Skeletal muscle tissue (tissue), 4 donors: ENCODE measurements around the gene MYO1E. TPM values are rescaled to one million over a fixed set of nuclear protein-coding genes. Genes with fewer than 3 reads are reported as not detected.
A peak's percentile ranks its signal among the peaks of the same experiment; 100 is the strongest.

Source experiments
- H3K27ac ChIP-seq: one replicate; pipeline ENCODE4 v1.7.0; 2013; ENCODE audit warnings: mild to moderate bottlenecking, low read depth, low read length, inconsistent platforms
- H3K27me3 ChIP-seq, 3 donors: one replicate each; pipeline ENCODE4 v1.7.0; 2013; ENCODE audit warnings: low read length in 3 of 3; ENCODE audit not compliant: control insufficient read depth in 3 of 3, insufficient read depth in 3 of 3
- H3K36me3 ChIP-seq, 3 donors: one replicate each; pipeline ENCODE4 v1.7.0; 2013; ENCODE audit warnings: low read length in 3 of 3; ENCODE audit not compliant: control insufficient read depth in 3 of 3, insufficient read depth in 3 of 3
- H3K4me1 ChIP-seq, 3 donors: one replicate each; pipeline ENCODE4 v1.7.0; 2013; ENCODE audit warnings: low read length in 3 of 3, mild to moderate bottlenecking in 3 of 3; ENCODE audit not compliant: control insufficient read depth in 3 of 3, insufficient read depth in 3 of 3
- H3K4me3 ChIP-seq, 3 donors: one replicate each; pipeline ENCODE4 v1.7.0; 2013; ENCODE audit warnings: low read length in 3 of 3
- H3K9ac ChIP-seq, 3 donors: one replicate each; pipeline ENCODE4 v1.7.0; 2013; ENCODE audit warnings: low read length in 3 of 3, mild to moderate bottlenecking in 3 of 3, moderate library complexity in 2 of 3, low read depth in 1 of 3
- H3K9me3 ChIP-seq, 3 donors: one replicate each; pipeline ENCODE4 v1.7.0; 2013; ENCODE audit warnings: low read length in 3 of 3; ENCODE audit not compliant: control insufficient read depth in 3 of 3
- total RNA-seq: library from RNA; depleted of rRNA; stranded (reverse); fragments of >200 nt; gene quantifications from one replicate; pipeline ENCODE4 v1.2.3, GENCODE V29; 2014
- donor health status: Osteomylitis.

Gene MYO1E
- total RNA-seq, 1 donor from 2014 or later: 29.7 TPM

DNA sequence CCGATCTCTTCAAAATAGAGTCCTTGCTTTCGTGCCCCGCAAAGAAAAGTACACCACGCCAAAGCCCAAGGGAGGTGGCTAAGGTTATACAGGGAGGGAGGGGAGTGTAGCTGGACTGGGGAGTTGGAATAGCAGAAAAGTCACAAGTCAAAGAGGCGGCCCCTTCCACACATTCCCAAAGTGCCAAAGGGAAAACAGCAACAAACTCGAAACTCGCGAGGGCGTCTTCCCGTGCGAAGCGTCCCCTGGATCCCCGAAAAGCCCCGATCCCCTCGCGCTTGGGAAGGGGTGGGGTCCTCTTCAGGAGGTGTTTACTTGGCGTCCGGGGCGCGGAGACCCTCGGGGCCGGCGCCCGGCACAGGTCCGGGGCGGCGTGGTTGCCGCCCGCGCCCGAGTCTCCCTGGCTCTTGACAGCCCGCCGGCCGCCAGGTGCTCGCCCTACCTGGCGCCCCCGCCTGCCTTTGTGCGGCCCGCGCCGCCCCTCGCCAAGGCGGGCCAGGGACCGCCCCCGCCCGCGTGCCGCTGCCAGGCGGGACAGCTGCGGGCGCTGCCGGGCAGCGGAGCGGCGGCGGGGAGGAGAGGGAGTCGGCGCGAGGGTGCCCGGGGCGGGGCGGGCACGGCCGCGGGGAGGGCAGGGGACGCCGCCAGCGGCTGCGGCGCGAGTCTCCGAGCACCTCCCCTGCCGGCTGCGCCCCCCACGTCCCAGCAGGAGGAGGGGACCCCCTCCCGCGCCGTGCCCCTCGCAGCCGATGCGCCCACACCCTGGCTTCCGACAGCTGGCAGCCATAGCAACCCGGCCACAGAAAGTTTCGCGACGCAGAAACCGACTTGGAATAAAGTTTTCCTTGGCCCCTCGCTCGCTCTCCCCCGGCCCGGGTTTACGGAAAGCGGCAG is 966 bp downstream of the MYO1E start:
- Histone ChIP-seq H3K4me1 (peaks cover 0 to 9% (median 6%) of the 10 kb centered on the region in 3 donors), H3K27ac (peak overlapping the region; percentile 97), H3K27me3 (no peaks in the 10 kb centered on the region), H3K9ac (peak overlapping the region; percentile 95 to 98 (median 95)), H3K4me3 (peak overlapping the region; percentile 86 to 93 (median 86)), H3K36me3 (no peaks in the 10 kb centered on the region), H3K9me3 (no peaks in the 10 kb centered on the region)

DNA sequence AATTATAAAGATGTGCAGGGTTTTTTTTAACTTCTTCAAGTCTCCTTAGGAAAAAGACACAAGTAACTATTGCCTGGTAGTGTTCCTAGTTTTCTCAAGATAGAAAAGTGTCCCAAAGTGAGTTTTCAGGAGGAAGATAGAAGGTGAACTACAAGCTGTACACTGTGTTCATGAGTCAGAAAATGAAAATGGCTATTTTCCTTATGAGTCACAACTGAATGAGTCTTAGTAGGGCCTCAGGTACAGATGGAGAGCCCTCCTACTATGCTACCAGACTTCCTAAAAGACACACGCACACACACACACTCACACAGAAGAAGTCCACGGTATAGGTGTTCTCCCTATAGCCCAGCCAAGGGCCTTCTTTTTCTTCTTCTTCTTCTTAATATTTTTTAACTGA is 3.1 kb downstream of the MYO1E start:
- no peak overlapping the region for H3K27ac ChIP-seq
- no peak overlapping the region for H3K9ac ChIP-seq
- no peaks in the 10 kb centered on the region for H3K36me3 ChIP-seq
- no peaks in the 10 kb centered on the region for H3K9me3 ChIP-seq
- H3K27me3 ChIP-seq: no peaks in the 10 kb centered on the region
- H3K4me1 ChIP-seq: peaks cover 0 to 9% (median 6%) of the 10 kb centered on the region in 3 donors
- no peak overlapping the region for H3K4me3 ChIP-seq

DNA sequence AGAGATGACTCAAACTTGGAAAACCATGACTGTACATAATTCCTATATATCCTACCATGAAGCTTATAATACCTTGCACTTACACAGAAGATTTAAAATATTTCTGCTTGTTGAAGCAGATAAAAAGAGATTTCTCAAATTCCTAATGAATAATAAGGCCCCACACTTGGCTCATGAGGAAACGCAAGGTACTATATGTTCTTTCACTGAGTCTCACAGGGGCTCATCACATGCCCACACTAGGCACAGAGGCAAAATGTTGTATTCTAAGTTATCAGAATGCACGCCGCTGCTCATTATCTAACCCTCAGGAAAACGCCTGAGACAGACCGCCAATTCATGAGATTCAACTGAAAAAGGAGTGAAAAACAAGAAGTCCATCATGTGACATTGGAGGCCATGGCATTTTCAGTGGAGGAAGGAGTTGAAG is 5.6 kb downstream of the MYO1E start:
- Histone ChIP-seq H3K9ac (no peak overlapping the region), H3K27ac (no peak overlapping the region), H3K9me3 (no peaks in the 10 kb centered on the region), H3K4me1 (peaks cover 0 to 9% (median 6%) of the 10 kb centered on the region in 3 donors), H3K4me3 (no peak overlapping the region), H3K27me3 (no peaks in the 10 kb centered on the region), H3K36me3 (no peaks in the 10 kb centered on the region)

DNA sequence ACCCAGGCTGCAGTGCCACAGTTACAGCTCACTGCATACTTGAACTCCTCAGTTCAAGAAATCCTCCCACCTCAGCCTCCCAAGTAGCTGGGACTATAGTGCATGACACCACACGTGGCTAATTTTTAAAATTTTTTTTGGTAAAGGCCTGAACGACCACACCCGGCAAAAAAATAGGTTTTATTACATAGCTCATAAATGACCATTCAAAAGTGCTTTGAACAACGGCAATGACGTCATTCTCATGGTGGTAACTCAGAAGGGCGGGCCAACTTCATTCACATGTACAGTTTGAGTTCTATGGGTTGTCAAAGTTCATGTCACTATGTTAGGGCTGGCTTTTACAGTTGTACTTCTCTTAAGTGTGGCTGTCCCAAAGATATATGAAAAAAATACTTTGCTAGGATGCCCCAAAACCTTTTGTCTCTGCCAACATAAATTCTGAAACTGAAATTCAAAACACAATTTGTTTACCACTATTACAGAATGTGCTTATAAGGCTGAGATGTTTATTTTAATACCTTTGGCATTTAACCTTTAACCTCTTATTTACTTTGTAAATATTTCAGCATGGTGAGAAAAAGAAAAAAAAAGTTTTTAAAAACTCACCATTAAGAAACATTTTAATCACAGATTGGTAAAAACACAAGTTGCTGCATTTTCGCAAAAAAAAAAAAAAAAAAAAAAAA is 6.2 kb downstream of the MYO1E start:
- no peaks in the 10 kb centered on the region for H3K9me3 ChIP-seq
- H3K4me1 ChIP-seq: peaks cover 0 to 9% (median 6%) of the 10 kb centered on the region in 3 donors
- no peak overlapping the region for H3K4me3 ChIP-seq
- H3K27ac ChIP-seq: no peak overlapping the region
- no peaks in the 10 kb centered on the region for H3K36me3 ChIP-seq
- H3K9ac ChIP-seq: no peak overlapping the region
- H3K27me3 ChIP-seq: no peaks in the 10 kb centered on the region

DNA sequence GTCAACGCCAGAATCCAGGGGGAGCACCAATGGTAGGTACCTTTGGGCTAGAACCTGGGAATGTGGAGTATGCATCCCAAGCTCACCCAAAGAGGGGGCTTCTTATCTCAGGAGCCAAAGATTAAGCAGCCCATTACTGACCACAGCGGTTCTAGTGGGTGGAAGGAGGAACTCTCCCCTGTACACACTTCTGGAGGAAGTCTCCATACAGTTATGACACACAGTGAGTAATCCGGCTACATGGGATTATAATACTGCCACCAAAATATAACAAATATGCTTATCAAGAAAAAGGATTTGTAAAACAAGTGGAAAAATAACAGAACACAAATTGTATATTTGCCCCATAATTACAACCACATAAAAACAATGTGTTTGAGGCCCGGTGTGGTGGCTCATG is 8.4 kb downstream of the MYO1E start:
- Histone ChIP-seq H3K9ac (no peak overlapping the region), H3K36me3 (no peaks in the 10 kb centered on the region), H3K4me3 (no peak overlapping the region), H3K27ac (no peak overlapping the region), H3K4me1 (peaks cover 0 to 7% (median 3%) of the 10 kb centered on the region in 3 donors), H3K9me3 (no peaks in the 10 kb centered on the region), H3K27me3 (no peaks in the 10 kb centered on the region)

DNA sequence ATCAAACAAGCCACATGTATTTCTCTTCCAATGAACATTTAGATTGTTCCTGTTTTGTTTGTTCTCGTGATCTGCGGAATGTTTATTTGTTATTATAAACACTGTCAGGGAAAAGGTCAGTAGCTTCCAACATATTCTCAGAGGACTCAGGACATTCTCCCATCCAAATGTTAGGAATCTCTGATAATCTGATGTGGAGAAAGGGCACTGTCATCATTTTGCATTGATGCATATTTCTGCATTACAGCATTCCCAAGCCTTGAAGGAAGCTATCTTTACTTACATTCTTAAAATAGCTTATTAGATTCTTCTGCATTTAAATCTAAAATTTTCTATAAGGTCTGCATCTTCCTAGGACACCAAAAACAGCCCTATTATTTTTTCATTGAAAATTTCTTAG is 10.3 kb downstream of the MYO1E start:
- no peaks in the 10 kb centered on the region for H3K36me3 ChIP-seq
- H3K9me3 ChIP-seq: no peaks in the 10 kb centered on the region
- H3K27me3 ChIP-seq: no peaks in the 10 kb centered on the region
- H3K9ac ChIP-seq: no peak overlapping the region
- H3K27ac ChIP-seq: no peak overlapping the region
- peaks cover 0 to 5% (median under 1%) of the 10 kb centered on the region in 3 donors for H3K4me1 ChIP-seq
- no peak overlapping the region for H3K4me3 ChIP-seq

DNA sequence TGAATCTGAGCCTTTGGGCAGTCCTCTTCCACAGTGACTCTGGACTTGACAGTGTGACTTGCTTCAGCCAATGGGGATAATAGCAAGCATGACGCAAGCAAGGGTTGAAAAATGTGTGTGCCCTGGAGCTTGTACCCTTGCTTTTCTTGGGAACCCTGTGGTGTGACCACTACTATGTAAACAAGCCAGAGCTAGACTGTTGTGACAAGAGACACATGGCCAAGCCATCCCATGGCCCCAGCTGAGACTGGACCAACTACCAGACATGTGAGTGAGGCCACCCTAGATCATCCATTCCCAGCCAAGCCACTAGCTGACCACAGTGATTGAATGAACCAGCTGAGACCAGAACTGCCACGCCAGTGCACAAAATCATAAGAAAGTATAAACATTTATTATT is 11.8 kb downstream of the MYO1E start:
- H3K9me3 ChIP-seq: no peaks in the 10 kb centered on the region
- H3K27ac ChIP-seq: no peak overlapping the region
- no peak overlapping the region for H3K9ac ChIP-seq
- H3K4me1 ChIP-seq: no peaks in the 10 kb centered on the region
- no peak overlapping the region for H3K4me3 ChIP-seq
- H3K27me3 ChIP-seq: no peaks in the 10 kb centered on the region
- no peaks in the 10 kb centered on the region for H3K36me3 ChIP-seq

DNA sequence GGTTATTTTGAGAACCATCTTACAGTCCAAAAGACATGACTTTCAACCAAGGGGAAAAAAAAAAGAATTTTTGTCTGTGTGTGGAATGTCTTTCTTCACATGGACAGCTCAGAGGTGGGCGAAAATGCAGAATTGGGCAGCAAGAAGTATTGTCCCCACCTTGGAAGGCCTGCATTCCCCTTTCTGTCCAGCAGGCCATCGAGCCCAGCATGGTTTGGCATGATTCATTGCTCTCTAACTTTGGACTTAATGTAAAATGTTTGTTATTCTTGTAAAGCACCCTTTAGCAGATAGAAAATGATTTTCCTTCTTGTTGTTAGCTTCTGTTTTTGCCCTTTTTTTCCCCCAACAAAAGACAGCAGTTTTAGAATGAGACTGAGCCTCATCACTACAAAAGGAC is 12.4 kb downstream of the MYO1E start:
- Histone ChIP-seq H3K9me3 (no peaks in the 10 kb centered on the region), H3K36me3 (no peaks in the 10 kb centered on the region), H3K9ac (no peak overlapping the region), H3K4me3 (no peak overlapping the region), H3K27ac (no peak overlapping the region), H3K4me1 (no peaks in the 10 kb centered on the region), H3K27me3 (no peaks in the 10 kb centered on the region)

DNA sequence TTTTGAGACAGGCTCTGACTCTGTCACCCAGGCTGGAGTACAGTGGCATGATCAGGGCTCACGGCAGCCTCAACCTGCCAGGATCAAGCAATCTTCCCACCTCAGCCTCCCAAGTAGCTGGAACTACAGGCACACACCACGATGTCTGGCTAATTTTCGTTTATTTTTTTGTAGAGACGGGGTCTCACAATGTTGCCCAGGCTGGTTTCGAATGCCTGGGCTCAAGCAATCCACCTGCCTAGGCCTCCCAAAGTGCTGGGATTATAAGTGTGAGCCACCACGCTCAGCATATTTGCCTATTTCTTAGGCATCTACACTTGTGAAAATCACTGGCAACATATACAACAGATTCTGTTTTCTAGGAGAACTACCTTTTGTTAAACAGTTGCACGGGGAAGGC is 16.9 kb downstream of the MYO1E start:
- no peak overlapping the region for H3K27ac ChIP-seq
- no peaks in the 10 kb centered on the region for H3K36me3 ChIP-seq
- no peaks in the 10 kb centered on the region for H3K27me3 ChIP-seq
- no peaks in the 10 kb centered on the region for H3K9me3 ChIP-seq
- peaks cover 10 to 12% (median 12%) of the 10 kb centered on the region in 3 donors for H3K4me1 ChIP-seq
- no peak overlapping the region for H3K4me3 ChIP-seq
- H3K9ac ChIP-seq: no peak overlapping the region

DNA sequence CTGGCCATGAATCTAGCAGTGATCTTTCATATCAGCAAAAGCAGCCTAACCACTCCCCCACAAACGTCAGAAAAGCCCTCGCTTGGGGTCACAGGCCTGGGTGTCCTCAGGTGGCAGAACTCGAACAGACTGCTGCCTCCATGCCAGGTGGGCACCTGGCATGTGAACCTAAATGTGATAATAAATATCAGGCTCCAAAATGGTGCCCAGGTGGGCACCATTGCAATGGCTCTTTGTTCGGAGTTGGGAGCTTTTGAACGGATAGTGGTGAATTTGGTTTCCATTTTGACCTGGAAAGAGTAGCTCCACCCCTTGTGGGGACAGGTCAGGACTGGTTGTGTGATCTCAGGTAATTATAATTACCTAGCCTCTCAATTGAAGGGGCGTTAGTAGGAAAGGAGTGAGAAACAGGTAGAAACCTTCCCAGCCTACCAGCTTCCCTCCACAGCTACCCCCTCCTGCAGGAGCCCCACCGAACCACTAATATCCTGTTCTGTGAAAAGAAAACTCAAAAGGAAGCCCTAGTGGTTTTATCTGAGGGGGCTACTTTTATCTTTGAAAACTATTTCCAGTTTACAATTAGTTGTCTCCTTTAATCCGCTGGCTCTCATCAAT is 18.1 kb downstream of the MYO1E start:
- Histone ChIP-seq H3K27ac (peak overlapping the region; percentile 34), H3K36me3 (no peaks in the 10 kb centered on the region), H3K9ac (no peak overlapping the region), H3K4me3 (no peak overlapping the region), H3K4me1 (peaks cover 13 to 22% (median 18%) of the 10 kb centered on the region in 3 donors), H3K9me3 (no peaks in the 10 kb centered on the region), H3K27me3 (no peaks in the 10 kb centered on the region)
